Measurements from ENCODE around the gene MADD. TPM values are rescaled to one million over a fixed set of nuclear protein-coding genes. Genes with fewer than 3 reads are reported as not detected.
A peak's percentile ranks its signal among the peaks of the same experiment; 100 is the strongest.

The MADD gene
- total RNA-seq, 2 donors from 2014 or later: 22.8 to 41.2 TPM

DNA sequence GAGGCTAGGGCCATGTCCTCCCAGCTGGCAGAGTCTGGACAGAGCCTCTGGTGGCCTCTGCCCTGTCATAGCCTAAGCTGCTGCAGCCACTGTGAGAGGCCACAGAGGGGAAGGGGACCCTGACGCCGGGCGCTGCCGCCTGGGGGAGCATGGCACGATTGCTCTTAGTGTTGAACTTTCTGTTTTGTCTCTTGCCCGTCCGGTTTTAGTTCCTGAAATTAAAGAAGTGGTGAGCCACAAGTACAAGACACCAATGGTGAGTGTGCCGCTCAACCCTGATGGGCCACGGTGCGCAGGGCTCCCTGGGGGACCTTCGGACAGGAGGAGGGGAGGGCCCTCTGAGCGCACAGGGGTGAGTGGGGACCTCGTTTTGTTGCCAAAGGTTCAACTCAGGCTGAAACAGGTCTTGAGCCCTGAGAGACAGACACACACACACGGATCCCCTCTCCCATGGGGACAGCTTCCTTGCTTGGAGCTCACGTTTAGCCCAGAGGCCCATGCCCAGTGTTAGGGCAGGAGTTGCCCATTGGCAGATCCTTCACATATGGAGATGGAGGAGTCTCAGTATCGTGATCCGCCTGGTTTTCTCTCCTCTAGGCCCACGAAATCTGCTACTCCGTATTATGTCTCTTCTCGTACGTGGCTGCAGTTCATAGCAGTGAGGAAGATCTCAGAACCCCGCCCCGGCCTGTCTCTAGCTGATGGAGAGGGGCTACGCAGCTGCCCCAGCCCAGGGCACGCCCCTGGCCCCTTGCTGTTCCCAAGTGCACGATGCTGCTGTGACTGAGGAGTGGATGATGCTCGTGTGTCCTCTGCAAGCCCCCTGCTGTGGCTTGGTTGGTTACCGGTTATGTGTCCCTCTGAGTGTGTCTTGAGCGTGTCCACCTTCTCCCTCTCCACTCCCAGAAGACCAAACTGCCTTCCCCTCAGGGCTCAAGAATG is 58.8 kb downstream of the MADD start:
- DNase-seq: no peak
- intact Hi-C loops (cut with DNase I): no loop called here
- 76 to 95% methylated on average over 15 to 27 of the region's 29 CpGs for WGBS, 2 donors
- Histone ChIP-seq H3K27me3 (no peaks in the 10 kb centered on the region), H3K9me3 (no peaks in the 10 kb centered on the region), H3K4me1 (no peaks in the 10 kb centered on the region), H3K4me3 (no peak overlapping the region), H3K36me3 (replicated peaks in 1 of 2; ENCODE audit: insufficient read depth in 1 of 2, low read depth in 2 of 2) (peaks cover 0 to 15% of the 10 kb centered on the region in 2 donors), H3K27ac (no peak overlapping the region)
- ATAC-seq: no peak
- TF ChIP-seq, protein P1, sequence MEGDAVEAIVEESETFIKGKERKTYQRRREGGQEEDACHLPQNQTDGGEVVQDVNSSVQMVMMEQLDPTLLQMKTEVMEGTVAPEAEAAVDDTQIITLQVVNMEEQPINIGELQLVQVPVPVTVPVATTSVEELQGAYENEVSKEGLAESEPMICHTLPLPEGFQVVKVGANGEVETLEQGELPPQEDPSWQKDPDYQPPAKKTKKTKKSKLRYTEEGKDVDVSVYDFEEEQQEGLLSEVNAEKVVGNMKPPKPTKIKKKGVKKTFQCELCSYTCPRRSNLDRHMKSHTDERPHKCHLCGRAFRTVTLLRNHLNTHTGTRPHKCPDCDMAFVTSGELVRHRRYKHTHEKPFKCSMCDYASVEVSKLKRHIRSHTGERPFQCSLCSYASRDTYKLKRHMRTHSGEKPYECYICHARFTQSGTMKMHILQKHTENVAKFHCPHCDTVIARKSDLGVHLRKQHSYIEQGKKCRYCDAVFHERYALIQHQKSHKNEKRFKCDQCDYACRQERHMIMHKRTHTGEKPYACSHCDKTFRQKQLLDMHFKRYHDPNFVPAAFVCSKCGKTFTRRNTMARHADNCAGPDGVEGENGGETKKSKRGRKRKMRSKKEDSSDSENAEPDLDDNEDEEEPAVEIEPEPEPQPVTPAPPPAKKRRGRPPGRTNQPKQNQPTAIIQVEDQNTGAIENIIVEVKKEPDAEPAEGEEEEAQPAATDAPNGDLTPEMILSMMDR (IDR thresholded peaks at IDR 0.05): no peak
- no peak for TF ChIP-seq POLR2A (IDR thresholded peaks at IDR 0.05)

DNA sequence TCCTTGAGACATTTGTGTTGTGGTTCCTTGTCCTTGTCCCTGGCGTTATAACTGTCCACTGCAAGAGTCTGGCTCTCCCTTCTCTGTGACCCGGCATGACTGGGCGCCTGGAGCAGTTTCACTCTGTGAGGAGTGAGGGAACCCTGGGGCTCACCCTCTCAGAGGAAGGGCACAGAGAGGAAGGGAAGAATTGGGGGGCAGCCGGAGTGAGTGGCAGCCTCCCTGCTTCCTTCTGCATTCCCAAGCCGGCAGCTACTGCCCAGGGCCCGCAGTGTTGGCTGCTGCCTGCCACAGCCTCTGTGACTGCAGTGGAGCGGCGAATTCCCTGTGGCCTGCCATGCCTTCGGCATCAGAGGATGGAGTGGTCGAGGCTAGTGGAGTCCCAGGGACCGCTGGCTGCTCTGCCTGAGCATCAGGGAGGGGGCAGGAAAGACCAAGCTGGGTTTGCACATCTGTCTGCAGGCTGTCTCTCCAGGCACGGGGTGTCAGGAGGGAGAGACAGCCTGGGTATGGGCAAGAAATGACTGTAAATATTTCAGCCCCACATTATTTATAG is 59.6 kb downstream of the MADD start:
- no peak for DNase-seq
- H3K27me3 ChIP-seq: no peaks in the 10 kb centered on the region
- no peaks in the 10 kb centered on the region for H3K4me1 ChIP-seq
- H3K27ac ChIP-seq: no peak overlapping the region
- intact Hi-C loops (cut with DNase I): no loop called here
- no peak overlapping the region for H3K4me3 ChIP-seq
- no peaks in the 10 kb centered on the region for H3K9me3 ChIP-seq
- TF ChIP-seq, protein P1 (IDR thresholded peaks at IDR 0.05): no peak
- no peak for TF ChIP-seq POLR2A (IDR thresholded peaks at IDR 0.05)
- 79 to 100% methylated on average over 4 to 12 of the region's 12 CpGs for WGBS, 2 donors
- ATAC-seq: no peak
- peaks cover 0 to 15% of the 10 kb centered on the region in 2 donors for H3K36me3 ChIP-seq (replicated peaks in 1 of 2; ENCODE audit: insufficient read depth in 1 of 2, low read depth in 2 of 2)

DNA sequence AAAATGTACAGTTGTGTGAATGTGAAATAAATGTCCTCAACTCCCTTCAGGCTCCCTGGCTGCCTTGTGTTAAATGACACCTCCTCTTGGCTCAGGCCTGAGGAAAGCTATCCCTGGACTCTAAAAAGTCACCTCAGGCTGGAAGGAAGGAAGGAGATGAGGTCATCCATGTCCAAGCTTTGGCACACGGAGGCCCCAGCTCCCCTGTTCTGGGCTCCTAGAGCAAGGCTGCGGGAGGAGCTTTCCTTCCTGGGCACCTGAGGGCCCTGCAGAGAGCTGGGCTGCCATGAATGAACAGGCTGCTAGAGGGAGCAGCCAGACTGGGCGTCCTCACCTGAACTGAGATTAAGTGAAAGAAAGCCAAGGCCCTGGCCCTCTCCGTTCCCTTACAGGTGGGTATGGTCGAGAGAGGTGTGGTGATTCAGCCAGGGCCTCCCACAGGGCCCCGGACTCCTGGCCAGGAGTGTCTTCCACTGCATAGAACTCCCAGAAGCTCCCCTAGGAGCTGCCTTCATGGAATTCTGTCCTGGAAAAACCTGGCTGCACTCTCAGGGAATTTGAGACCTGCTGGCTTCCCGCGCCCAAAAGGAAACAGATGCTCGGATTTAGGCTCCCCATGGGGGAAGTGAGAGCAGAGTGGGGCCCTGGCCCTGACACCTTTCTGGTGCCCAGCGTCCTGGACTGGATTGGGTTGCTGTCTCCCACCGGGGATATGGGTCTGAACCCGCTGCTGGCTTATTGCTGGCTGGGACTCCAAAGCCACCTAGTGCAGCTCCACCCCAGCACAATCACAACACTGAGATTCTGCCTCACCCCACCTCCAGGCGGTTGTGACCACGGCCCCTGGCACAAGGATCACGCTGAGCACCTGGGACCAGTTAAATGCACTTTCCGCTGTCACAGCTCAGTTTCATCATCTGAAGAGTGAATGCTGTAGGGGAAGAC is 60.3 kb downstream of the MADD start:
- Histone ChIP-seq H3K36me3 (replicated peaks in 1 of 2; ENCODE audit: insufficient read depth in 1 of 2, low read depth in 2 of 2) (peaks cover 0 to 12% of the 10 kb centered on the region in 2 donors), H3K27ac (no peak overlapping the region), H3K27me3 (no peaks in the 10 kb centered on the region), H3K4me1 (no peaks in the 10 kb centered on the region), H3K4me3 (no peak overlapping the region), H3K9me3 (no peaks in the 10 kb centered on the region)
- ATAC-seq (no peak), DNase-seq (peak in 2 of 4 donors; percentile 14 to 22)
- intact Hi-C loops (cut with DNase I): no loop called here
- 65 to 82% methylated on average over 5 to 16 of the region's 16 CpGs for WGBS, 2 donors
- no peak for TF ChIP-seq POLR2A (IDR thresholded peaks at IDR 0.05)
- TF ChIP-seq, protein P1 (IDR thresholded peaks at IDR 0.05): no peak

GRCh38 chr11:47331454-47332302 is 61.7 kb downstream of the MADD start:
- H3K27ac ChIP-seq: no peak overlapping the region
- no peak for ATAC-seq
- H3K36me3 ChIP-seq (replicated peaks in 1 of 2; ENCODE audit: insufficient read depth in 1 of 2, low read depth in 2 of 2): peaks cover 0 to 8% of the 10 kb centered on the region in 2 donors
- no peaks in the 10 kb centered on the region for H3K9me3 ChIP-seq
- H3K4me1 ChIP-seq: no peaks in the 10 kb centered on the region
- no peak for TF ChIP-seq POLR2A (IDR thresholded peaks at IDR 0.05)
- TF ChIP-seq, protein P1 (IDR thresholded peaks at IDR 0.05): no peak
- intact Hi-C loops (cut with DNase I): no loop called here
- 70 to 71% methylated on average over 11 to 19 of the region's 21 CpGs for WGBS, 2 donors
- H3K4me3 ChIP-seq: no peak overlapping the region
- no peak for DNase-seq
- no peaks in the 10 kb centered on the region for H3K27me3 ChIP-seq
